ENCODE results near the gene NDRG2. TPM values are rescaled to one million over a fixed set of nuclear protein-coding genes. Genes with fewer than 3 reads are reported as not detected.

NDRG2 gene
- total and polyA plus RNA-seq, 10 donors, result 72.4 to 335 (median 201) TPM

GRCh38 chr14:21072031-21072473 lies 47.2 kb upstream of the NDRG2 start:
- intact Hi-C loops (cut with DNase I; ENCODE audit: low total_unique reads), result no loop called here
- Histone ChIP-seq H3K4me1 (peaks cover 31 to 87% (median 62%) of the 10 kb centered on the region in 6 donors), H3K27ac (peak overlapping the region; percentile 74 to 94 (median 90)), H3K27me3 (replicated peaks in 1 of 7) (peaks cover 0 to 53% (median 17%) of the 10 kb centered on the region in 7 donors), H3K9me3 (no peaks in the 10 kb centered on the region), H3K36me3 (peaks cover 0 to 45% (median 15%) of the 10 kb centered on the region in 6 donors), H3K4me3 (peak overlapping the region in 7 of 8 donors; percentile 47 to 84 (median 66))
- WGBS, 5 donors, result 7 to 17% (median 14%) methylated on average over 4 of the region's 4 CpGs
- no peak for DNase-seq
- TF ChIP-seq, protein P1, sequence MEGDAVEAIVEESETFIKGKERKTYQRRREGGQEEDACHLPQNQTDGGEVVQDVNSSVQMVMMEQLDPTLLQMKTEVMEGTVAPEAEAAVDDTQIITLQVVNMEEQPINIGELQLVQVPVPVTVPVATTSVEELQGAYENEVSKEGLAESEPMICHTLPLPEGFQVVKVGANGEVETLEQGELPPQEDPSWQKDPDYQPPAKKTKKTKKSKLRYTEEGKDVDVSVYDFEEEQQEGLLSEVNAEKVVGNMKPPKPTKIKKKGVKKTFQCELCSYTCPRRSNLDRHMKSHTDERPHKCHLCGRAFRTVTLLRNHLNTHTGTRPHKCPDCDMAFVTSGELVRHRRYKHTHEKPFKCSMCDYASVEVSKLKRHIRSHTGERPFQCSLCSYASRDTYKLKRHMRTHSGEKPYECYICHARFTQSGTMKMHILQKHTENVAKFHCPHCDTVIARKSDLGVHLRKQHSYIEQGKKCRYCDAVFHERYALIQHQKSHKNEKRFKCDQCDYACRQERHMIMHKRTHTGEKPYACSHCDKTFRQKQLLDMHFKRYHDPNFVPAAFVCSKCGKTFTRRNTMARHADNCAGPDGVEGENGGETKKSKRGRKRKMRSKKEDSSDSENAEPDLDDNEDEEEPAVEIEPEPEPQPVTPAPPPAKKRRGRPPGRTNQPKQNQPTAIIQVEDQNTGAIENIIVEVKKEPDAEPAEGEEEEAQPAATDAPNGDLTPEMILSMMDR (IDR thresholded peaks at IDR 0.05 in 8 of 11, conservative IDR thresholded peaks at IDR 0.05 in 3 of 11), result peak in 1 of 11 experiments; percentile 4
- no peak for TF ChIP-seq POLR2A (IDR thresholded peaks at IDR 0.05)
- no peak for TF ChIP-seq POLR2AphosphoS5 (IDR thresholded peaks at IDR 0.05)

- Histone ChIP-seq H3K4me1 (peaks cover 31 to 82% (median 59%) of the 10 kb centered on the region in 6 donors), H3K27ac (peak overlapping the region; percentile 74 to 94 (median 90)), H3K4me3 (peak overlapping the region; percentile 47 to 84 (median 66)), H3K9me3 (no peaks in the 10 kb centered on the region), H3K27me3 (replicated peaks in 1 of 7) (peaks cover 0 to 57% (median 17%) of the 10 kb centered on the region in 7 donors), H3K36me3 (peaks cover 0 to 38% (median 12%) of the 10 kb centered on the region in 6 donors)
- WGBS, 5 donors, result 1 to 2% (median 1%) methylated on average over 30 to 37 of the region's 37 CpGs
- intact Hi-C loops (cut with DNase I; ENCODE audit: low total_unique reads), result no loop called here
- DNase-seq, result peak; percentile 96
- TF ChIP-seq POLR2A (IDR thresholded peaks at IDR 0.05) (no peak), POLR2AphosphoS5 (IDR thresholded peaks at IDR 0.05) (peak; percentile 43 to 79 (median 78))
- TF ChIP-seq, protein P1 (IDR thresholded peaks at IDR 0.05 in 8 of 11, conservative IDR thresholded peaks at IDR 0.05 in 3 of 11), result peak in 4 of 11 experiments; percentile 16 to 51 (median 30)
These were observed 46.6 kb upstream of the NDRG2 start for GRCh38 chr14:21071225-21072030.

GRCh38 chr14:21070610-21071224 lies 45.9 kb upstream of the NDRG2 start:
- peak; percentile 89 for DNase-seq
- WGBS, 5 donors, result 1 to 2% (median 1%) methylated on average over 13 to 23 of the region's 23 CpGs
- H3K36me3 ChIP-seq, result peaks cover 0 to 31% (median 8%) of the 10 kb centered on the region in 6 donors
- H3K4me1 ChIP-seq, result peaks cover 31 to 75% (median 57%) of the 10 kb centered on the region in 6 donors
- peak overlapping the region; percentile 74 to 94 (median 90) for H3K27ac ChIP-seq
- H3K4me3 ChIP-seq, result peak overlapping the region; percentile 47 to 84 (median 66)
- TF ChIP-seq POLR2A (IDR thresholded peaks at IDR 0.05) (peak in 1 of 3 donors; percentile 5), POLR2AphosphoS5 (IDR thresholded peaks at IDR 0.05) (peak in 1 of 3 donors; percentile 7)
- TF ChIP-seq, protein P1 (IDR thresholded peaks at IDR 0.05 in 8 of 11, conservative IDR thresholded peaks at IDR 0.05 in 3 of 11), result peak in 1 of 11 experiments; percentile 9
- peaks cover 0 to 61% (median 17%) of the 10 kb centered on the region in 7 donors for H3K27me3 ChIP-seq (replicated peaks in 1 of 7)
- H3K9me3 ChIP-seq, result no peaks in the 10 kb centered on the region
- intact Hi-C loops (cut with DNase I; ENCODE audit: low total_unique reads), result no loop called here

All from spleen (tissue), 11 donors.